C4-2B (cell line): ENCODE data around the gene PROM1.

Source experiments
- H3K27ac ChIP-seq: fragments of 450-650 bp; 2 replicates; pipeline ENCODE4 v1.5.1; 2017
- CTCF ChIP-seq: fragments of 450-650 bp; conservative IDR thresholded peaks from 2 replicates; pipeline ENCODE4 v1.5.1; 2017; ENCODE audit warnings: mild to moderate bottlenecking
- ZFX ChIP-seq: fragments of 450-650 bp; IDR thresholded peaks from 2 replicates; pipeline ENCODE4 v1.6.1; 2017

The PROM1 gene

GRCh38 chr4:16077786-16078185, 6.0 kb downstream of the PROM1 start:
- no peak overlapping the region for H3K27ac ChIP-seq
- TF ChIP-seq CTCF: no peak
- no peak for TF ChIP-seq ZFX

GRCh38 chr4:16075975-16076757, 7.7 kb downstream of the PROM1 start:
- no peak for TF ChIP-seq ZFX
- no peak for TF ChIP-seq CTCF

GRCh38 chr4:16075061-16075460, 8.8 kb downstream of the PROM1 start:
- TF ChIP-seq ZFX (no peak), CTCF (no peak)
- no peak overlapping the region for H3K27ac ChIP-seq

More at GRCh38 chr4:16075975-16076757, 7.7 kb downstream of the PROM1 start:
- H3K27ac ChIP-seq: no peak overlapping the region

- no peak overlapping the region for H3K27ac ChIP-seq
- TF ChIP-seq CTCF: no peak
- TF ChIP-seq ZFX: no peak
Measured at GRCh38 chr4:16072168-16072567, 11.7 kb downstream of the PROM1 start.

- H3K27ac ChIP-seq: no peak overlapping the region
Measured at GRCh38 chr4:16070203-16070602, 13.6 kb downstream of the PROM1 start.

GRCh38 chr4:16067515-16067914, 16.3 kb downstream of the PROM1 start:
- TF ChIP-seq ZFX (no peak), CTCF (no peak)
- H3K27ac ChIP-seq: no peak overlapping the region

More at GRCh38 chr4:16070203-16070602, 13.6 kb downstream of the PROM1 start:
- no peak for TF ChIP-seq CTCF
- TF ChIP-seq ZFX: no peak

GRCh38 chr4:16066586-16067128, 17.2 kb downstream of the PROM1 start:
- no peak for TF ChIP-seq CTCF
- no peak for TF ChIP-seq ZFX
- H3K27ac ChIP-seq: no peak overlapping the region
